Tibial artery (tissue), 4 donors: Measurements from ENCODE around the gene RCE1.

Experiments used
- DNase-seq, 2 donors: peaks; one replicate each; pipeline ENCODE4 v3.0.0-alpha.2; 2019
- H3K27ac ChIP-seq, 2 donors: fragments of 200-600 bp; sonication (generic) in 1 of 2; 1 replicate in 1 of 2; 2 replicates in 1 of 2; pipeline ENCODE4 v1.5.1; 2018 to 2019; ENCODE audit warnings: mild to moderate bottlenecking in 1 of 2
- H3K27me3 ChIP-seq, 2 donors: fragments of 200-600 bp; sonication (generic) in 1 of 2; one replicate each; pipeline versions ENCODE4 v1.5.1 to v1.6.0; 2016 to 2019
- H3K36me3 ChIP-seq, 3 donors: fragments of 200-600 bp; sonication (generic) in 2 of 3; one replicate each; pipeline ENCODE4 v1.5.1; 2016 to 2019; ENCODE audit warnings: mild to moderate bottlenecking in 2 of 3
- H3K4me1 ChIP-seq, 4 donors: fragments of 200-600 bp; sonication (generic) in 2 of 4; 1 replicate in 3 of 4; 2 replicates in 1 of 4; pipeline ENCODE4 v1.5.1; 2016 to 2019
- H3K4me3 ChIP-seq, 2 donors: fragments of 200-600 bp; sonication (generic) in 1 of 2; 1 replicate in 1 of 2; 2 replicates in 1 of 2; pipeline ENCODE4 v1.5.1; 2018 to 2019; ENCODE audit warnings: mild to moderate bottlenecking in 2 of 2
- H3K9me3 ChIP-seq, 3 donors: fragments of 200-600 bp; sonication (generic) in 1 of 3; one replicate each; pipeline ENCODE4 v1.5.1; 2016 to 2019
- intact Hi-C: fragments of 100-400 bp; cut with DNase I; formaldehyde crosslinking; loops from one replicate; pipeline ENCODE4 v1.15.0; 2023; ENCODE audit warnings: low total_unique reads
- TF ChIP-seq, protein P1 (sequence below), 2 experiments: fragments of 200-600 bp in 1 of 2; fragments of 450-650 bp in 1 of 2; IDR thresholded peaks; one replicate each; pipeline ENCODE4 v1.5.1; 2017 to 2019; ENCODE audit warnings: antibody characterized with exemption in 2 of 2, mild to moderate bottlenecking in 1 of 2, moderate library complexity in 1 of 2

Gene RCE1

DNA sequence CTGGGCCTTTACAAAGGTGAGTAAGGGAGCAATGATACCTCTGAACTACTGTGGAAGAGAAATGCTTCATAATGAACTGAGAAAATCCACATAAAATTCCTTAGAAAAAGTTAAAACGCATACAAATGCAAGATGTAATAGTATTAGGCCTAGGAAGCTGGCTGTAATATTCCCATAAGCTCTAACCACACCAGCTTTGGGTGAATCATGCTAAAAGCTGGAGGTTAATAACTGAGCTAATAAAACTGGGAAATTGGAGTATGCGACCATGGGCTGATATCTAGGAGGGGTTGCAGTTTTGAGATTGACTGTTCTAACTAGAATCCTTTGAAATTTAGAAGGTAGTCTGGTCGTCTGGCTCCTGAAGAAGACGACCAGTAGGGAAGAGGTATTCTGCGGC is 28.6 kb upstream of the RCE1 start:
- H3K4me1 ChIP-seq: no peaks in the 10 kb centered on the region
- TF ChIP-seq, protein P1, sequence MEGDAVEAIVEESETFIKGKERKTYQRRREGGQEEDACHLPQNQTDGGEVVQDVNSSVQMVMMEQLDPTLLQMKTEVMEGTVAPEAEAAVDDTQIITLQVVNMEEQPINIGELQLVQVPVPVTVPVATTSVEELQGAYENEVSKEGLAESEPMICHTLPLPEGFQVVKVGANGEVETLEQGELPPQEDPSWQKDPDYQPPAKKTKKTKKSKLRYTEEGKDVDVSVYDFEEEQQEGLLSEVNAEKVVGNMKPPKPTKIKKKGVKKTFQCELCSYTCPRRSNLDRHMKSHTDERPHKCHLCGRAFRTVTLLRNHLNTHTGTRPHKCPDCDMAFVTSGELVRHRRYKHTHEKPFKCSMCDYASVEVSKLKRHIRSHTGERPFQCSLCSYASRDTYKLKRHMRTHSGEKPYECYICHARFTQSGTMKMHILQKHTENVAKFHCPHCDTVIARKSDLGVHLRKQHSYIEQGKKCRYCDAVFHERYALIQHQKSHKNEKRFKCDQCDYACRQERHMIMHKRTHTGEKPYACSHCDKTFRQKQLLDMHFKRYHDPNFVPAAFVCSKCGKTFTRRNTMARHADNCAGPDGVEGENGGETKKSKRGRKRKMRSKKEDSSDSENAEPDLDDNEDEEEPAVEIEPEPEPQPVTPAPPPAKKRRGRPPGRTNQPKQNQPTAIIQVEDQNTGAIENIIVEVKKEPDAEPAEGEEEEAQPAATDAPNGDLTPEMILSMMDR (IDR thresholded peaks at IDR 0.05): no peak
- peaks cover 0 to 19% (median 4%) of the 10 kb centered on the region in 3 donors for H3K36me3 ChIP-seq
- no peak for DNase-seq
- no peaks in the 10 kb centered on the region for H3K27me3 ChIP-seq
- no peak overlapping the region for H3K4me3 ChIP-seq
- intact Hi-C loops: no loop called here
- no peaks in the 10 kb centered on the region for H3K9me3 ChIP-seq
- H3K27ac ChIP-seq: no peak overlapping the region

DNA sequence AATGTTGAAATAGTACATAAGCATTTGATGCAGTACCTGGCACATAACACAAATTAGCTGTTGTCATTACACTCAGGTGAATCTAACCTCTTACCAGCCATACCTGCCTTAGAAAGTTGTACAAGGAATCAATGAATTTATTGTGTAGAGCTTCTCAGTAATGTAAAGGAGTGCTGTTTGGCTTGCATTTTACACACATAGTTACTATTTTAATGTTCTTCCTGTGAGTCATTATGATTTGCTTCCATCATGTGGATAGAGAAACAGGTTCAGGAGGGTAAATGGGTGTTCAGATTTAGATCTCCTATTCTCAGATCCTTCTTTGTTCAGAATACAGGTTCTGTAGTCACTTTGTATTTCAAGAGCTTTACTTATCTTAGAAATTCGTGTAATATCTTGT is 27.6 kb upstream of the RCE1 start:
- Histone ChIP-seq H3K27ac (no peak overlapping the region), H3K36me3 (peaks cover 0 to 19% (median 4%) of the 10 kb centered on the region in 3 donors), H3K9me3 (no peaks in the 10 kb centered on the region), H3K4me3 (no peak overlapping the region), H3K27me3 (no peaks in the 10 kb centered on the region), H3K4me1 (no peaks in the 10 kb centered on the region)
- TF ChIP-seq, protein P1 (IDR thresholded peaks at IDR 0.05): no peak
- intact Hi-C loops: no loop called here
- DNase-seq: no peak

DNA sequence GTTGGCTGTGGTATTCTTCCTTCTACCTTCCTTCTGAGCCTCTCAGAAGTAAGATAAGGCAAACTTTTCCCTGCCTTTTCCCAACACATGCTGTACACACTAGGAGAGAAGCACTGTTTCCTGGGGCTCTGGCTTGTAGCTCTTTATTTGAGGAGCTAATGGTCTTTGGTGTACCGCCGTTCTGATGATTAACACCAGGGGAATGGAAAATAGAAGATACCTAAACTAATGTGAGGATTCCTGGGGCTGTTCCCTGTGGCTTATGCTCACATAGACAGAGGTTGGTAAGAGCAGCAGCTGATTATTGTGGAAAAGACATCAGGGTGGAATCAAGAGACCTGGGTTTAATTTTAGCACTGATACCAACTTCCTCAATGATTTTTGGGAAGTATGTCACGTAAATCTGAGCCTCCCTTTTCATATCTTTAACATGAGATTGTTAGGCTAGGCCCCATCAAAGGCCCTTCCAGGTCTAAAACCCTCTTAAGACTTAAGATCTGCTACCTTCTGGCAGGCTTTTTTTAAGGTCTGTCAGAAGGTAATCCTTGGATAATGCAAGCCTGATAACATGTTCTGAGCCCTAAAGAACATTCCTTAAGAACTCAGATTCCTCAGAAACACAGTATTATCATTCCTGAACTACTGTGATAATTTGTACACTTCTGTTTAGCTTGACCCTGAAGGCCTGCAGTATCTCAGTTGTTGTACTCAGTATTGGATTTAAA is 24.8 kb upstream of the RCE1 start:
- Histone ChIP-seq H3K9me3 (no peaks in the 10 kb centered on the region), H3K36me3 (peaks cover 0 to 30% (median 4%) of the 10 kb centered on the region in 3 donors), H3K4me1 (no peaks in the 10 kb centered on the region), H3K27ac (no peak overlapping the region), H3K4me3 (no peak overlapping the region), H3K27me3 (no peaks in the 10 kb centered on the region)
- TF ChIP-seq, protein P1 (IDR thresholded peaks at IDR 0.05): no peak
- intact Hi-C loops: no loop called here
- DNase-seq: no peak

DNA sequence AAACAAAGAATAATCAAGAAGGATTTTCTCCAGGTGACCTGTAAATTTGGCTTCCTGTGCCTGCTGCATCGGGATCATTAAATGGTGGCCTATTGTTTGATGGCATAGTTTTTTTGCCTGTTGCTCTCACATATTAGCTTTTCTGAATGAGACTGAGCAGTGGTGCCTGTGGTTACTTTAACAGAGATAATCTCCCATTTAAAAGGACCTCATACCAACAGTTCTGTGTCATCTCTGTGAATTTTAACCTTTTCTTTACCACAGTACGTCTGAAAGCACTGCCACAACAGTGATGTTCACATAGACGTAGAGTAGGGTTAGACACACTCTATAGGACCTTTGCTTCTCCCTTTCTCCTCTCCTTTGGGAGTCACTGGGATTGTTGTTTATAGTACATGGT is 22.9 kb upstream of the RCE1 start:
- TF ChIP-seq, protein P1 (IDR thresholded peaks at IDR 0.05): no peak
- DNase-seq: no peak
- Histone ChIP-seq H3K4me1 (no peaks in the 10 kb centered on the region), H3K27ac (no peak overlapping the region), H3K27me3 (no peaks in the 10 kb centered on the region), H3K4me3 (no peak overlapping the region), H3K9me3 (no peaks in the 10 kb centered on the region), H3K36me3 (peaks cover 0 to 26% (median 4%) of the 10 kb centered on the region in 3 donors)
- intact Hi-C loops: no loop called here

DNA sequence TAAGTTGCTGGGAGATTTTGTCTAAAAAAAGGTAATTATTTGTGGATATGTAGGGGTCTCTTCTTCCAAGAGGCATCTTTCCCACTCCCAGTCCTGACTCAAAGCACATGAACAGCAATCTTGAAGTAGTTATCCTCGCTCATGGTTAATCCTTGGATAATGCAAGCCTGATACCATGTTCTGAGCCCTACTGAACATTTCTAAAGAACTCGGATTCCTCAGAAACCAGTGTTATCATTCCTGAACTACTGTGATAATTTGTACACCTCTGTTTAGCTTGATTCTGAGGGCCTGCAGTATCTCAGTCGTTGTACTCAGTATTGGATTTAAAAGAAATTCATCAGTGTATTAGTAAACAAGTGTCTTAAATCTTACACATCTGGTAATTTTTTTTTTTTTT is 22.3 kb upstream of the RCE1 start:
- TF ChIP-seq, protein P1 (IDR thresholded peaks at IDR 0.05): no peak
- intact Hi-C loops: no loop called here
- DNase-seq: no peak

More for the DNA sequence above, 22.3 kb upstream of the RCE1 start:
- Histone ChIP-seq H3K27ac (no peak overlapping the region), H3K4me3 (no peak overlapping the region), H3K27me3 (no peaks in the 10 kb centered on the region), H3K9me3 (no peaks in the 10 kb centered on the region), H3K4me1 (no peaks in the 10 kb centered on the region), H3K36me3 (peaks cover 0 to 26% (median 3%) of the 10 kb centered on the region in 3 donors)
